Trophoblast cell (in vitro differentiated cells and primary cell): ENCODE measurements around the gene SPAG6.

Experiments
- DNase-seq, 2 donors: peaks; one replicate each; pipeline ENCODE4 v3.0.0-alpha.2; 2016
- H2AFZ ChIP-seq: 2 replicates; pipeline ENCODE4 v1.6.1; 2013; ENCODE audit warnings: low read length, moderate library complexity, mild to moderate bottlenecking; ENCODE audit not compliant: insufficient read depth, poor library complexity
- H2AK5ac ChIP-seq: 2 replicates; pipeline ENCODE4 v1.6.1; 2013; ENCODE audit warnings: mild to moderate bottlenecking, low read length
- H2BK120ac ChIP-seq: 2 replicates; pipeline ENCODE4 v1.6.1; 2013; ENCODE audit warnings: low read length, mild to moderate bottlenecking, moderate library complexity; ENCODE audit not compliant: insufficient read depth, poor library complexity
- H2BK12ac ChIP-seq: 2 replicates; pipeline ENCODE4 v1.6.1; 2013; ENCODE audit warnings: mild to moderate bottlenecking, low read length, moderate library complexity
- H2BK5ac ChIP-seq: 2 replicates; pipeline ENCODE4 v1.6.1; 2013; ENCODE audit warnings: low read length, low read depth, moderate library complexity, mild to moderate bottlenecking; ENCODE audit not compliant: poor library complexity
- H3K14ac ChIP-seq: 2 replicates; pipeline ENCODE4 v1.6.1; 2013; ENCODE audit warnings: mild to moderate bottlenecking, low read length
- H3K18ac ChIP-seq: 2 replicates; pipeline ENCODE4 v1.6.1; 2013; ENCODE audit warnings: mild to moderate bottlenecking, low read length
- H3K23ac ChIP-seq: 2 replicates; pipeline ENCODE4 v1.6.1; 2013; ENCODE audit warnings: low read length
- H3K27ac ChIP-seq: 2 replicates; pipeline ENCODE4 v1.5.1; 2013; ENCODE audit warnings: low read depth, mild to moderate bottlenecking, inconsistent platforms, low read length, moderate library complexity
- H3K27me3 ChIP-seq: 2 replicates; pipeline ENCODE4 v1.6.1; 2013; ENCODE audit warnings: inconsistent platforms, mild to moderate bottlenecking, low read length, moderate library complexity; ENCODE audit not compliant: insufficient read depth
- H3K36me3 ChIP-seq, 2 experiments: 1 replicate in 1 of 2; 2 replicates in 1 of 2; pipeline ENCODE4 v1.6.1; 2013; ENCODE audit warnings: low read length in 2 of 2, mild to moderate bottlenecking in 2 of 2, moderate library complexity in 1 of 2; ENCODE audit not compliant: insufficient read depth in 2 of 2, control insufficient read depth in 1 of 2
- H3K4ac ChIP-seq: 2 replicates; pipeline ENCODE4 v1.6.1; 2013; ENCODE audit warnings: low read depth, mild to moderate bottlenecking, low read length, moderate library complexity
- H3K4me1 ChIP-seq, 2 experiments: 1 replicate in 1 of 2; 2 replicates in 1 of 2; pipeline ENCODE4 v1.6.1; 2013; ENCODE audit warnings: low read length in 2 of 2, mild to moderate bottlenecking in 2 of 2, moderate library complexity in 1 of 2; ENCODE audit not compliant: insufficient read depth in 2 of 2, control insufficient read depth in 1 of 2
- H3K4me2 ChIP-seq: 2 replicates; pipeline ENCODE4 v1.6.1; 2013; ENCODE audit warnings: inconsistent platforms, mild to moderate bottlenecking, low read length, moderate library complexity
- H3K4me3 ChIP-seq: 2 replicates; pipeline ENCODE4 v1.5.1; 2013; ENCODE audit warnings: mild to moderate bottlenecking, low read depth, low read length, inconsistent platforms
- H3K79me1 ChIP-seq: one replicate; pipeline ENCODE4 v1.6.1; 2013; ENCODE audit warnings: low read length
- H3K79me2 ChIP-seq: 2 replicates; pipeline ENCODE4 v1.6.1; 2013; ENCODE audit warnings: low read length, mild to moderate bottlenecking; ENCODE audit not compliant: control insufficient read depth, insufficient read depth, poor library complexity
- H3K9ac ChIP-seq: 2 replicates; pipeline ENCODE4 v1.6.1; 2013; ENCODE audit warnings: mild to moderate bottlenecking, low read length
- H3K9me3 ChIP-seq: 2 replicates; pipeline ENCODE4 v1.6.1; 2013; ENCODE audit warnings: low read depth, mild to moderate bottlenecking, control low read depth, inconsistent platforms, low read length; ENCODE audit not compliant: insufficient read depth
- H4K12ac ChIP-seq: 2 replicates; pipeline ENCODE4 v1.6.1; 2013; ENCODE audit warnings: low read depth, mild to moderate bottlenecking, low read length, moderate library complexity
- H4K8ac ChIP-seq: 2 replicates; pipeline ENCODE4 v1.6.1; 2013; ENCODE audit warnings: low read depth, mild to moderate bottlenecking, low read length, moderate library complexity
- H4K91ac ChIP-seq: one replicate; pipeline ENCODE4 v1.6.1; 2013; ENCODE audit warnings: low read depth, mild to moderate bottlenecking, low read length, moderate library complexity
- WGBS: extraction: QIAGEN DNeasy Blood & Tissue Kit; methylation state at CpG from one replicate; pipeline ENCODE4 v1.1.7; 2013; ENCODE audit warnings: missing lambda C conversion rate; ENCODE audit not compliant: insufficient read length, insufficient coverage; ENCODE audit errors: extremely low coverage; 5-methylcytosine and 5-hydroxymethylcytosine counted together

The SPAG6 gene

DNA sequence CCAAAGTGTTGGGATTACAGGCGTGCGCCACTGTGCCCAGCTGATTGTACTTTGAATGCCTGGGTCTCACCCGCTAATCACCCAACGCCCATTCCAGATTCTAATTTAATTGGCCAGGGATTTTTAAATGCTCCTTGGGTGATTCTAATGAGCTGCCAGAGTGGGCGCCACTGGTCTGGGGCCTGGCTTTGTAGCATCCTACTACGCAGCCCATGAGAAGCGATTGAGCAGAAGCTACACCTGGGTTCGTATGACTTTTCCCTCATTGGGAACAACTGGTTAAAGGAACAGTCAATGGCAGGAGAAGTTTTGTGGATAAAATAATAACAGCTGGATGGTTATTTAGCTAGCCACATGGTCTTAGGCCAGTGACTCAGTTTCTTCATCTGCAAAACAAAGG, 108.0 kb downstream of the SPAG6 start:
- no peak overlapping the region for H3K18ac ChIP-seq
- H3K27me3 ChIP-seq, result no peaks in the 10 kb centered on the region
- no peaks in the 10 kb centered on the region for H3K79me1 ChIP-seq
- no peak overlapping the region for H3K9ac ChIP-seq
- H4K8ac ChIP-seq, result no peak overlapping the region
- H3K14ac ChIP-seq, result no peak overlapping the region
- H3K4me3 ChIP-seq, result no peak overlapping the region
- no peak overlapping the region for H2AK5ac ChIP-seq
- no peak overlapping the region for H4K12ac ChIP-seq
- H2AFZ ChIP-seq, result no peak overlapping the region
- no peak overlapping the region for H2BK12ac ChIP-seq
- H3K36me3 ChIP-seq, result no peaks in the 10 kb centered on the region
- no peak overlapping the region for H3K4me2 ChIP-seq
- no peak overlapping the region for H3K27ac ChIP-seq
- H3K79me2 ChIP-seq, result no peaks in the 10 kb centered on the region
- H2BK5ac ChIP-seq, result no peak overlapping the region
- H3K4me1 ChIP-seq, result no peaks in the 10 kb centered on the region
- no peak overlapping the region for H2BK120ac ChIP-seq
- H3K4ac ChIP-seq, result no peak overlapping the region
- WGBS, result no CpG with 5 or more reads among the region's 8 CpGs
- no peak overlapping the region for H4K91ac ChIP-seq
- H3K9me3 ChIP-seq, result no peaks in the 10 kb centered on the region
- no peak overlapping the region for H3K23ac ChIP-seq
- no peak for DNase-seq

DNA sequence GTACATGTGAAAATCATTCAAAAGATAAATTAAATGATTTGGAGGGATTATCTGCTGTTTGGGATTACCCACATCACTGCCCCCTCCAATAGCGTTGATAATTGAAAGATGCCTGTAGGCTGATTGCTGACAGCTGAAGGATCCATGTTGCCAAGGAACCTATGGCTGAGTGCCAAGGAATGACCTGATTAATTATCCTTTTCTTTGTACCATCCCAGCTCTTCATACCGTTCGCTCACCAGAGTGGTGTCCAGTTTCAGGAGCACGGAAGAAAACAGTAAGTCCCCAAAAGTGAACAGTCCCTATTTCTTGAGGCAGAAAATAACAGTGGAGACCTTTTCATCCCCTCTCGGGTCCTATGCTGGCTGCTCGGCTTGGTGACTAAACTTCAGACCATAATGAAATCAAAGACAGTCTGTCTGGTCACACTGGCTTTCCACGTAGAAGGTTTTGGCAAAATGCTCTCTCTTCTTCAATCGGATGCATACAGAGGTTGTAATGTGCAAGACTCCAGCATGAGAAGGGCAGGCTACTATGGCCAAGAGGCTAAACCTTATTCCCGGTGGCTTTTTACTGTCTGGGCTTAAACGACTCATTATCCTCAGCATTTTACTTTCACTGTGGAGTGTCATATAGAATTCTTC, 108.8 kb downstream of the SPAG6 start:
- Histone ChIP-seq H4K91ac (no peak overlapping the region), H3K79me1 (no peaks in the 10 kb centered on the region), H3K36me3 (no peaks in the 10 kb centered on the region), H3K4me2 (no peak overlapping the region), H3K23ac (no peak overlapping the region), H4K12ac (no peak overlapping the region), H3K27ac (no peak overlapping the region), H3K9ac (no peak overlapping the region), H3K14ac (no peak overlapping the region), H3K27me3 (no peaks in the 10 kb centered on the region), H2AFZ (no peak overlapping the region), H3K4ac (no peak overlapping the region), H2AK5ac (no peak overlapping the region), H4K8ac (no peak overlapping the region), H2BK5ac (no peak overlapping the region), H3K4me1 (no peaks in the 10 kb centered on the region), H3K18ac (no peak overlapping the region), H3K79me2 (no peaks in the 10 kb centered on the region), H2BK12ac (no peak overlapping the region), H3K9me3 (no peaks in the 10 kb centered on the region), H3K4me3 (no peak overlapping the region), H2BK120ac (no peak overlapping the region)
- WGBS, result no CpG with 5 or more reads among the region's 10 CpGs
- DNase-seq, result no peak

DNA sequence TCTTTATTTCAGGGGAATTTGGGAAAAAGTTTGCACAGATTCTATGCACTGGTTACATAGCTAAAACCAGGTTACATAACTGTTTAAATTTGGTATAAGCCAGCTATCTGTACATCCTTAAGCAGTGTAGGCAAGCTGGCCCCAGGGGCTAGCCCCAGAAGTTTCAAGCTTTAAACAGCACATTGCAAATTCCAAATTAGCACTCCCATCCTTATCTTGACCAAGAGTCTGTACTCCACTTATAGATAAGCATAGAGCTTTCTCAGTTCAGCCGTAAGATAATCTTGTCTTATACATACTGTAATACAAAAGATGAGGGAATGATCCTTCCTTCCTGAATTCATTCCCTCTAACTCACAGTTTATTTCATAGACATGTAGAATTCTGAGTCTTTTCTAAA, 109.3 kb downstream of the SPAG6 start:
- no peak for DNase-seq
- Histone ChIP-seq H3K36me3 (no peaks in the 10 kb centered on the region), H4K8ac (no peak overlapping the region), H2AFZ (no peak overlapping the region), H4K12ac (no peak overlapping the region), H3K4me1 (peaks cover 0 to 5% of the 10 kb centered on the region in 2 experiments), H3K18ac (no peak overlapping the region), H3K9me3 (no peaks in the 10 kb centered on the region), H2BK120ac (no peak overlapping the region), H3K23ac (no peak overlapping the region), H3K27ac (no peak overlapping the region), H3K4me3 (no peak overlapping the region), H2BK5ac (no peak overlapping the region), H2AK5ac (no peak overlapping the region), H3K4me2 (no peak overlapping the region), H3K4ac (no peak overlapping the region), H4K91ac (no peak overlapping the region), H2BK12ac (no peak overlapping the region), H3K27me3 (no peaks in the 10 kb centered on the region), H3K79me1 (no peaks in the 10 kb centered on the region), H3K79me2 (no peaks in the 10 kb centered on the region), H3K9ac (no peak overlapping the region), H3K14ac (no peak overlapping the region)
- WGBS, result no CpG with 5 or more reads among the region's 1 CpG

DNA sequence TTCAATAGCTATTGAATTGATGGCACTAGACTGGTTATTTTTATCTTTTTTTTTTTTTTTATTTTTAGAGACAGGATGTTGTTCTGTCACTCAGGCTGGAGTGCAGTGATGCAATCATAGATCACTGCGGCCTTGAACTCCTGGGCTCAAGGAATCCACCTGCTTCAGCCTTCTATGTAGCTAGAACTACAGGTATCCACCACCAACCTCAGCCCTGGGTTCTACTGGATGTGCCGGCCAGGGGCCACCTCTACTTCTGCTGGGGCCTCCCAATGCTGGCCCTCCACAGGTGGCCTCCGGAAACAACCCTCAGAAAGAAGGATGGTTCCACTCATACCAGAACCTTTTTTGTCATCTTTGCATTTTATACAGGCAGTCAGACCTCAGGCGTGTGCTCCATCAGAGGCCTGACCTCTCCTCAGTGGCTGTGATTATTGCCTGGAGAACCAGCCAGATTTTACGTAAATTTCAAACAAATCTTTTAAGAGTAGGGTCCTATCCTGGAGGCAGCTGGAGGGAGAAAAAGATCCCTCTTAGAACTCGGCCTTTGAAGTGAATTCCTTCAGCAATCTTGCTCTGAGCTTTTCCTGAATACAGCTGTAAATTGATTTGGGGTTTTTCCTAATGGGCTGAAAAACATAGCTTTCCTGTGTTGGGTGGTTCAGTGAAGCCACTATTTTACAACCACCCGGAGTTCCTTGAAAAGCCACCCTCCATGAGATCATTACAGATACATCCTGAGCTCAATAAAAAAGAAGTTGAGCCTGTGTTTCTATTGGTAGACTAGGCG, 110.0 kb downstream of the SPAG6 start:
- no peaks in the 10 kb centered on the region for H3K27me3 ChIP-seq
- no peak overlapping the region for H2BK5ac ChIP-seq
- no peak for DNase-seq
- H3K79me2 ChIP-seq, result no peaks in the 10 kb centered on the region
- no peak overlapping the region for H4K91ac ChIP-seq
- H3K27ac ChIP-seq, result no peak overlapping the region
- H3K23ac ChIP-seq, result no peak overlapping the region
- H2BK120ac ChIP-seq, result no peak overlapping the region
- H3K9me3 ChIP-seq, result no peaks in the 10 kb centered on the region
- H3K4ac ChIP-seq, result no peak overlapping the region
- H3K9ac ChIP-seq, result no peak overlapping the region
- H3K36me3 ChIP-seq, result no peaks in the 10 kb centered on the region
- no peak overlapping the region for H2BK12ac ChIP-seq
- WGBS, result no CpG with 5 or more reads among the region's 8 CpGs
- no peak overlapping the region for H4K12ac ChIP-seq
- H3K14ac ChIP-seq, result no peak overlapping the region
- no peak overlapping the region for H3K18ac ChIP-seq
- no peak overlapping the region for H3K4me2 ChIP-seq
- no peak overlapping the region for H3K4me3 ChIP-seq
- H2AFZ ChIP-seq, result no peak overlapping the region
- H3K79me1 ChIP-seq, result no peaks in the 10 kb centered on the region
- H4K8ac ChIP-seq, result no peak overlapping the region
- H3K4me1 ChIP-seq, result peaks cover 0 to 5% of the 10 kb centered on the region in 2 experiments
- no peak overlapping the region for H2AK5ac ChIP-seq
